Astrocyte (in vitro differentiated cells and primary cell): ENCODE measurements around the gene STMN3. TPM values are rescaled to one million over a fixed set of nuclear protein-coding genes. Genes with fewer than 3 reads are reported as not detected.

Experiments
- DNase-seq: peaks from one replicate; pipeline ENCODE4 v3.0.0-alpha.2; 2010; ENCODE audit warnings: low read depth
- FAIRE-seq: peaks from 2 replicates; lab custom pipeline; 2011; peaks lifted over from hg19 to GRCh38; lab: Jason Lieb, UNC
- H2AFZ ChIP-seq: 2 replicates; pipeline ENCODE4 v1.6.0; 2012; ENCODE audit warnings: low read depth, low read length, inconsistent platforms
- H3K27ac ChIP-seq: 2 replicates; pipeline ENCODE4 v1.5.1; 2011; ENCODE audit warnings: low read depth, low read length, inconsistent platforms
- H3K27me3 ChIP-seq: 2 replicates; pipeline ENCODE4 v1.6.0; 2011; ENCODE audit warnings: low read length, inconsistent platforms; ENCODE audit not compliant: insufficient read depth
- H3K36me3 ChIP-seq: 2 replicates; pipeline ENCODE4 v1.5.1; 2011; ENCODE audit warnings: low read length, inconsistent platforms; ENCODE audit not compliant: insufficient read depth
- H3K4me1 ChIP-seq: 2 replicates; pipeline ENCODE4 v1.5.1; 2011; ENCODE audit warnings: low read length, inconsistent platforms; ENCODE audit not compliant: insufficient read depth
- H3K4me2 ChIP-seq: 2 replicates; pipeline ENCODE4 v1.6.0; 2012; ENCODE audit warnings: low read length, inconsistent platforms
- H3K4me3 ChIP-seq: 2 replicates; pipeline ENCODE4 v1.5.1; 2011; ENCODE audit warnings: low read depth, mild to moderate bottlenecking, low read length, inconsistent platforms; ENCODE audit not compliant: insufficient read depth
- H3K79me2 ChIP-seq: 2 replicates; pipeline ENCODE4 v1.6.0; 2012; ENCODE audit warnings: mild to moderate bottlenecking, low read length, inconsistent platforms; ENCODE audit not compliant: insufficient read depth
- H3K9ac ChIP-seq: 2 replicates; pipeline ENCODE4 v1.6.0; 2012; ENCODE audit warnings: mild to moderate bottlenecking, low read length, inconsistent platforms
- H3K9me3 ChIP-seq: 2 replicates; pipeline ENCODE4 v1.5.1; 2012; ENCODE audit warnings: low read depth, mild to moderate bottlenecking, low read length, inconsistent platforms; ENCODE audit not compliant: insufficient read depth
- H4K20me1 ChIP-seq: 2 replicates; pipeline ENCODE4 v1.6.0; 2012; ENCODE audit warnings: low read length, inconsistent platforms; ENCODE audit not compliant: insufficient read depth
- H3K27ac Mint-ChIP-seq: one replicate; pipeline ENCODE4 v1.8.0; 2021; ENCODE audit warnings: mild to moderate bottlenecking, mixed read lengths; ENCODE audit not compliant: unreplicated experiment
- H3K27me3 Mint-ChIP-seq: one replicate; pipeline ENCODE4 v1.8.0; 2021; ENCODE audit warnings: low read depth, mixed read lengths; ENCODE audit not compliant: unreplicated experiment
- H3K36me3 Mint-ChIP-seq: one replicate; pipeline ENCODE4 v1.8.0; 2021; ENCODE audit warnings: low read depth, mixed read lengths; ENCODE audit not compliant: unreplicated experiment
- H3K4me1 Mint-ChIP-seq: one replicate; pipeline ENCODE4 v1.8.0; 2021; ENCODE audit warnings: low read depth, mixed read lengths; ENCODE audit not compliant: unreplicated experiment
- H3K4me3 Mint-ChIP-seq: one replicate; pipeline ENCODE4 v1.8.0; 2021; ENCODE audit warnings: mild to moderate bottlenecking, moderate library complexity, mixed read lengths; ENCODE audit not compliant: unreplicated experiment
- H3K9me3 Mint-ChIP-seq: one replicate; pipeline ENCODE4 v1.8.0; 2021; ENCODE audit warnings: mild to moderate bottlenecking, mixed read lengths; ENCODE audit not compliant: unreplicated experiment
- EZH2 ChIP-seq: IDR thresholded peaks from 2 replicates; pipeline ENCODE4 v1.6.1; 2012; ENCODE audit warnings: mild to moderate bottlenecking, low read length, inconsistent platforms; ENCODE audit not compliant: insufficient read depth
- total RNA-seq: library from RNA; stranded (reverse); gene quantifications from 2 replicates; pipeline ENCODE4 v1.2.1, GENCODE V29; 2021
- TF ChIP-seq, protein P1 (sequence below): IDR thresholded peaks from 2 replicates; pipeline ENCODE4 v1.5.1; 2011; ENCODE audit warnings: low read depth, mild to moderate bottlenecking, inconsistent platforms, low read length, moderate library complexity; ENCODE audit not compliant: insufficient read depth

The STMN3 gene
- total RNA-seq, 1 donor from 2014 or later = 30.7 TPM

DNA sequence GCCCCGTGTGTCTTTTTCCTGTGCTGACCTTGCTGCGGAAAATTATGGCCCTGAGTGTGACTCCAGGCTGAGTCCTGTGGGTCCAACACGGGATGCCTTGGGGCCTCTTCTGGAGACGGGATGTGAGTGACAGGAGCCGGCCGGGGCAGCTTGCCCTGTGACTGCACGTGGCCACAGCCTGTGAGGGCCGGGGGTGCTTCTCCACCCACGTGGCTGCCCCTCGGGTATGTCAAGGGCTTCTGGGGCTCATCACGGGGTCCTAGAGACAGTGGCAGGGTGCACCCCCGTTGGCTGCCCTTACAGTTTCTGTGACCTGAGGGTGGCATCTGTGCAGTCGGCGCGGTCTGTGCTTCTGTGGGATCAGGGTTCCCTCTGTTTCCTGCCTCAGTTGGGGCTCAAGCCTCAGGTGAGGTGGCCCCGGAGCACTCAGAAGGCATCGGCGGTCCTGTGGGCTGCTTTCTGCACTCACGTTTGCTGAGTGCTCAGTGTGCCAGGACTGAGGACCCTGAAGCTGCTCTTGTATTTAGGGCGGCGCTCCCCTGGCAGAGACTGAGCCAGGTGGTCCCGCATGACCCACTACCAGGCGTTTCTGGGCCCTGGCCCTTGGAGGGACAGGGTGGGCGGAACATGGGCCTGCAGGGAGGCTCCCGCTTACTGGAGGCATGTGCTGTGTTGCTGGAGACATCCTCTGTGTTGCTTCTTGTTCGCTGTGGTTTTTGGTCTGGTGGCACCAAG, 10.3 kb upstream of the STMN3 start:
- Mint-ChIP-seq H3K4me3 (no peak overlapping the region), H3K27ac (no peak overlapping the region), H3K9me3 (no peaks in the 10 kb centered on the region), H3K36me3 (peaks cover 12% of the 10 kb centered on the region), H3K4me1 (peaks cover 3% of the 10 kb centered on the region), H3K27me3 (no peaks in the 10 kb centered on the region)
- Histone ChIP-seq H3K36me3 (peaks cover 10% of the 10 kb centered on the region), H3K4me3 (no peak overlapping the region), H3K9me3 (no peaks in the 10 kb centered on the region), H3K4me2 (no peak overlapping the region), H4K20me1 (peaks cover 12% of the 10 kb centered on the region), H3K79me2 (peaks cover 51% of the 10 kb centered on the region), H3K4me1 (peaks cover 12% of the 10 kb centered on the region), H3K27me3 (no peaks in the 10 kb centered on the region), H2AFZ (no peak overlapping the region), H3K27ac (no peak overlapping the region), H3K9ac (no peak overlapping the region)
- no peak for TF ChIP-seq EZH2
- TF ChIP-seq, protein P1, sequence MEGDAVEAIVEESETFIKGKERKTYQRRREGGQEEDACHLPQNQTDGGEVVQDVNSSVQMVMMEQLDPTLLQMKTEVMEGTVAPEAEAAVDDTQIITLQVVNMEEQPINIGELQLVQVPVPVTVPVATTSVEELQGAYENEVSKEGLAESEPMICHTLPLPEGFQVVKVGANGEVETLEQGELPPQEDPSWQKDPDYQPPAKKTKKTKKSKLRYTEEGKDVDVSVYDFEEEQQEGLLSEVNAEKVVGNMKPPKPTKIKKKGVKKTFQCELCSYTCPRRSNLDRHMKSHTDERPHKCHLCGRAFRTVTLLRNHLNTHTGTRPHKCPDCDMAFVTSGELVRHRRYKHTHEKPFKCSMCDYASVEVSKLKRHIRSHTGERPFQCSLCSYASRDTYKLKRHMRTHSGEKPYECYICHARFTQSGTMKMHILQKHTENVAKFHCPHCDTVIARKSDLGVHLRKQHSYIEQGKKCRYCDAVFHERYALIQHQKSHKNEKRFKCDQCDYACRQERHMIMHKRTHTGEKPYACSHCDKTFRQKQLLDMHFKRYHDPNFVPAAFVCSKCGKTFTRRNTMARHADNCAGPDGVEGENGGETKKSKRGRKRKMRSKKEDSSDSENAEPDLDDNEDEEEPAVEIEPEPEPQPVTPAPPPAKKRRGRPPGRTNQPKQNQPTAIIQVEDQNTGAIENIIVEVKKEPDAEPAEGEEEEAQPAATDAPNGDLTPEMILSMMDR = no peak
- DNase-seq (no peak), FAIRE-seq (no peak)

DNA sequence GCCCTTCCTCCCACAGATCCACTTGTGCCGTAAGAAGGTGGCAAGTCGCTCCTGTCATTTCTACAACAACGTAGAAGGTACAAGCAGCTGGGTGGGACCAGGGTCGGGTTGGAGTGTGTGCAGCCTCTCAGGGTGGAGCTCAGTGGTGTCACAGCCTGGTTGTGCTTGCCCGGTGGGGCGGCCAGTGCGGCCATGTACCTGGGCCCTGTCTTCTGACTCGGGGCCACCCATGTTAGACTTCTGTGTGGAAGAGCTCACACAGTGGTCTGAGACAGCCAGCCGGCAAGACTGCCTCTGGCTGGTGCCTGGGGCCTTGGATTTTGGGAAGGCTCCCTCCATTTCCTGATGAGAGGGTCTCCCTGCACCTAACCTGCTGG, 9.6 kb upstream of the STMN3 start:
- Histone ChIP-seq H3K79me2 (peaks cover 51% of the 10 kb centered on the region), H3K4me1 (peaks cover 15% of the 10 kb centered on the region), H3K4me3 (no peak overlapping the region), H3K4me2 (no peak overlapping the region), H3K27ac (no peak overlapping the region), H3K9ac (no peak overlapping the region), H3K27me3 (no peaks in the 10 kb centered on the region), H3K9me3 (no peaks in the 10 kb centered on the region), H3K36me3 (peaks cover 6% of the 10 kb centered on the region), H2AFZ (no peak overlapping the region), H4K20me1 (peaks cover 12% of the 10 kb centered on the region)
- H3K9me3 Mint-ChIP-seq = peaks cover 3% of the 10 kb centered on the region
- no peak overlapping the region for H3K4me3 Mint-ChIP-seq
- FAIRE-seq (no peak), DNase-seq (no peak)
- TF ChIP-seq, protein P1 = no peak
- no peak for TF ChIP-seq EZH2
- peaks cover 5% of the 10 kb centered on the region for H3K4me1 Mint-ChIP-seq
- peaks cover 11% of the 10 kb centered on the region for H3K36me3 Mint-ChIP-seq
- no peak overlapping the region for H3K27ac Mint-ChIP-seq
- H3K27me3 Mint-ChIP-seq = no peaks in the 10 kb centered on the region
